Uterus (tissue), 4 donors: ENCODE results near the gene GABPB2. TPM values are rescaled to one million over a fixed set of nuclear protein-coding genes. Genes with fewer than 3 reads are reported as not detected.

Experiments
- DNase-seq, 2 donors: peaks; one replicate each; pipeline ENCODE4 v3.0.0-alpha.2; 2019 to 2020
- H3K27ac ChIP-seq, 2 donors: fragments of 200-600 bp; sonication (generic); 1 replicate in 1 of 2; 2 replicates in 1 of 2; pipeline ENCODE4 v1.5.1; 2016 to 2018
- H3K27me3 ChIP-seq, 2 donors: fragments of 200-600 bp; sonication (generic); one replicate each; pipeline ENCODE4 v1.5.1; 2018 to 2019; ENCODE audit warnings: control low read depth in 1 of 2
- H3K36me3 ChIP-seq, 2 donors: fragments of 200-600 bp; sonication (generic); one replicate each; pipeline ENCODE4 v1.5.1; 2019; ENCODE audit warnings: control low read depth in 1 of 2
- H3K4me1 ChIP-seq, 2 donors: fragments of 200-600 bp; sonication (generic); one replicate each; pipeline ENCODE4 v1.5.1; 2018 to 2019; ENCODE audit warnings: control low read depth in 1 of 2
- H3K4me3 ChIP-seq, 2 donors: fragments of 200-600 bp; sonication (generic); 1 replicate in 1 of 2; 2 replicates in 1 of 2; pipeline ENCODE4 v1.5.1; 2018 to 2019; ENCODE audit warnings: mild to moderate bottlenecking in 1 of 2
- H3K9me3 ChIP-seq, 2 donors: fragments of 200-600 bp; sonication (generic); one replicate each; pipeline ENCODE4 v1.5.1; 2019; ENCODE audit warnings: control low read depth in 1 of 2
- CTCF ChIP-seq, 4 experiments: fragments of 200-600 bp in 2 of 4; fragments of 450-650 bp in 2 of 4; sonication (generic) in 2 of 4; IDR thresholded peaks; one replicate each; pipeline ENCODE4 v1.5.1; 2016 to 2019; ENCODE audit warnings: antibody characterized with exemption in 4 of 4, mild to moderate bottlenecking in 2 of 4, moderate library complexity in 1 of 4
- POLR2A ChIP-seq, 2 donors: fragments of 450-650 bp; IDR thresholded peaks; one replicate each; pipeline ENCODE4 v1.6.1; 2016; ENCODE audit warnings: antibody characterized with exemption in 2 of 2, mild to moderate bottlenecking in 1 of 2, moderate library complexity in 1 of 2
- intact Hi-C: fragments of 100-400 bp; cut with DNase I; formaldehyde crosslinking; loops from one replicate; pipeline ENCODE4 v1.15.1; 2023; ENCODE audit warnings: low total_unique reads
- total RNA-seq, 4 donors: library from RNA; depleted of rRNA in 3 of 4; stranded (reverse); fragments of >200 nt in 3 of 4; gene quantifications; one replicate each; pipeline versions ENCODE4 v1.1.0 to v1.2.4, GENCODE V29; 2014 to 2023
- donor health status: DM: yes; HTN: yes; CAD: no.

GABPB2 gene
- total RNA-seq, 4 donors from 2014 or later: 7.4 to 285 (median 21.2) TPM

GRCh38 chr1:151124763-151125403 lies 54.3 kb downstream of the GABPB2 start:
- Histone ChIP-seq H3K36me3 (no peaks in the 10 kb centered on the region), H3K27ac (no peak overlapping the region), H3K27me3 (no peaks in the 10 kb centered on the region), H3K4me3 (no peak overlapping the region), H3K9me3 (no peaks in the 10 kb centered on the region), H3K4me1 (no peaks in the 10 kb centered on the region)
- intact Hi-C loops: no loop called here
- DNase-seq: no peak
- TF ChIP-seq POLR2A (IDR thresholded peaks at IDR 0.05) (no peak), CTCF (IDR thresholded peaks at IDR 0.05) (no peak)

- Histone ChIP-seq H3K27me3 (no peaks in the 10 kb centered on the region), H3K4me3 (no peak overlapping the region), H3K9me3 (no peaks in the 10 kb centered on the region), H3K27ac (no peak overlapping the region), H3K36me3 (no peaks in the 10 kb centered on the region), H3K4me1 (peaks cover 0 to 6% of the 10 kb centered on the region in 2 donors)
- intact Hi-C loops: no loop called here
- DNase-seq: no peak
- TF ChIP-seq POLR2A (IDR thresholded peaks at IDR 0.05) (no peak), CTCF (IDR thresholded peaks at IDR 0.05) (no peak)
These were observed 58.2 kb downstream of the GABPB2 start for GRCh38 chr1:151128800-151129199.

- peak overlapping the region; percentile 25 to 38 for H3K4me3 ChIP-seq
- peaks cover 0 to 6% of the 10 kb centered on the region in 2 donors for H3K4me1 ChIP-seq
- peak; percentile 93 to 95 for DNase-seq
- no peaks in the 10 kb centered on the region for H3K36me3 ChIP-seq
- intact Hi-C loops: no loop called here
- peak overlapping the region; percentile 77 to 94 for H3K27ac ChIP-seq
- peak in 2 of 4 experiments; percentile 7 to 16 for TF ChIP-seq CTCF (IDR thresholded peaks at IDR 0.05)
- TF ChIP-seq POLR2A (IDR thresholded peaks at IDR 0.05): peak; percentile 34 to 55
- no peaks in the 10 kb centered on the region for H3K9me3 ChIP-seq
- H3K27me3 ChIP-seq: no peaks in the 10 kb centered on the region
These were observed 60.5 kb downstream of the GABPB2 start for GRCh38 chr1:151130987-151131586.

GRCh38 chr1:151131701-151132334 lies 61.3 kb downstream of the GABPB2 start:
- H3K4me3 ChIP-seq: peak overlapping the region; percentile 25 to 38
- H3K4me1 ChIP-seq: peaks cover 0 to 6% of the 10 kb centered on the region in 2 donors
- H3K27ac ChIP-seq: peak overlapping the region; percentile 77 to 94
- peak; percentile 59 to 62 for DNase-seq
- TF ChIP-seq CTCF (IDR thresholded peaks at IDR 0.05): no peak
- TF ChIP-seq POLR2A (IDR thresholded peaks at IDR 0.05): peak in 1 of 2 donors; percentile 4
- no peaks in the 10 kb centered on the region for H3K27me3 ChIP-seq
- intact Hi-C loops: no loop called here
- H3K36me3 ChIP-seq: no peaks in the 10 kb centered on the region
- no peaks in the 10 kb centered on the region for H3K9me3 ChIP-seq
